Lung (tissue), 12 donors: ENCODE measurements around the gene ZFP1. TPM values are rescaled to one million over a fixed set of nuclear protein-coding genes. Genes with fewer than 3 reads are reported as not detected.

Experiments
- ATAC-seq: fragments of 200-7000 bp; cut with Tn5 transposase; one replicate; pipeline ENCODE4 v1.9.1; 2020; ENCODE audit warnings: moderate number of reproducible peaks; ENCODE audit not compliant: insufficient read depth, low FRiP score
- DNase-seq, 3 donors: peaks; one replicate each; pipeline ENCODE4 v3.0.0-alpha.2; 2013 to 2017
- H3K27ac ChIP-seq, 2 donors: one replicate each; pipeline ENCODE4 v1.5.1; 2013; ENCODE audit warnings: mild to moderate bottlenecking in 2 of 2, moderate library complexity in 2 of 2, control low read depth in 1 of 2, inconsistent platforms in 1 of 2, low read depth in 1 of 2, low read length in 1 of 2
- H3K27me3 ChIP-seq, 3 donors: one replicate each; pipeline ENCODE4 v1.5.1; 2013; ENCODE audit warnings: low read length in 2 of 3; ENCODE audit not compliant: control insufficient read depth in 3 of 3, insufficient read depth in 3 of 3
- H3K36me3 ChIP-seq, 4 donors: one replicate each; pipeline ENCODE4 v1.5.1; 2013; ENCODE audit warnings: low read length in 4 of 4, mild to moderate bottlenecking in 1 of 4, moderate library complexity in 1 of 4; ENCODE audit not compliant: control insufficient read depth in 4 of 4, insufficient read depth in 4 of 4
- H3K4me1 ChIP-seq, 5 donors: one replicate each; pipeline ENCODE4 v1.5.1; 2013; ENCODE audit warnings: low read length in 5 of 5, mild to moderate bottlenecking in 2 of 5, moderate library complexity in 1 of 5; ENCODE audit not compliant: control insufficient read depth in 5 of 5, insufficient read depth in 5 of 5
- H3K4me3 ChIP-seq: one replicate; pipeline ENCODE4 v1.5.1; 2013; ENCODE audit warnings: mild to moderate bottlenecking, control low read depth, moderate library complexity
- H3K9ac ChIP-seq, 2 donors: one replicate each; pipeline ENCODE4 v1.5.1; 2013; ENCODE audit warnings: low read length in 2 of 2, control low read depth in 1 of 2; ENCODE audit not compliant: insufficient read depth in 1 of 2
- H3K9me3 ChIP-seq, 4 donors: one replicate each; pipeline ENCODE4 v1.5.1; 2013; ENCODE audit warnings: low read length in 3 of 4, mild to moderate bottlenecking in 1 of 4, moderate library complexity in 1 of 4; ENCODE audit not compliant: control insufficient read depth in 4 of 4, insufficient read depth in 3 of 4
- CTCF ChIP-seq: IDR thresholded peaks from 2 replicates; pipeline ENCODE4 v1.5.1; 2012; ENCODE audit warnings: mild to moderate bottlenecking; ENCODE audit errors: control extremely low read depth, extremely low read depth
- WGBS, 2 donors: extraction: QIAGEN DNeasy Blood & Tissue Kit; methylation state at CpG; one replicate each; pipeline ENCODE4 v1.1.7; 2013; 5-methylcytosine and 5-hydroxymethylcytosine counted together
- polyA plus RNA-seq, 2 donors: library from polyadenylated mRNA; stranded (reverse); fragments of 200-250 nt; gene quantifications; one replicate each; pipeline ENCODE4 v1.2.1, GENCODE V29; 2013
- total RNA-seq, 2 donors: library from RNA; depleted of rRNA in 1 of 2; stranded (reverse); fragments of >200 nt in 1 of 2; gene quantifications; one replicate each; pipeline ENCODE4 v1.2.1, GENCODE V29; 2014 to 2021
- donor health status: control.
- donor health status: control.
- donor health status: Bipolar disorder and iron deficiency.
- donor health status: healthy.
- donor health status: DM: yes; HTN: yes; CAD: no.

Gene ZFP1
- total and polyA plus RNA-seq, 4 donors: 3.3 to 18.4 (median 6.1) TPM

GRCh38 chr16:75206749-75207451 is 58.6 kb downstream of the ZFP1 start, which contains the start of gene CTRB2:
TSS of gene CTRB2 (minus strand) at chr16:75207161. CDS start at chr16:75207141, 20 bp downstream.
- no peak for ATAC-seq
- WGBS, 2 donors: 89 to 91% methylated on average over 24 of the region's 24 CpGs
- Histone ChIP-seq H3K36me3 (no peaks in the 10 kb centered on the region), H3K9ac (no peak within 1 kb of the TSS), H3K4me3 (no peak within 1 kb of the TSS), H3K27me3 (no peaks in the 10 kb centered on the region), H3K27ac (no peak within 1 kb of the TSS), H3K4me1 (no peaks in the 10 kb centered on the region), H3K9me3 (no peaks in the 10 kb centered on the region)
- no peak for DNase-seq
- no peak for TF ChIP-seq CTCF

GRCh38 chr16:75207831-75208230 is 59.5 kb downstream of the ZFP1 start:
- no peaks in the 10 kb centered on the region for H3K27me3 ChIP-seq
- WGBS, 2 donors: 86 to 90% methylated on average over 11 of the region's 11 CpGs
- no peaks in the 10 kb centered on the region for H3K4me1 ChIP-seq
- H3K9ac ChIP-seq: no peak overlapping the region
- H3K36me3 ChIP-seq: no peaks in the 10 kb centered on the region
- no peak overlapping the region for H3K27ac ChIP-seq
- ATAC-seq (no peak), DNase-seq (no peak)
- no peaks in the 10 kb centered on the region for H3K9me3 ChIP-seq
- H3K4me3 ChIP-seq: no peak overlapping the region
- no peak for TF ChIP-seq CTCF

- Histone ChIP-seq H3K9ac (no peak overlapping the region), H3K27ac (no peak overlapping the region), H3K36me3 (no peaks in the 10 kb centered on the region), H3K4me3 (no peak overlapping the region), H3K27me3 (no peaks in the 10 kb centered on the region), H3K9me3 (no peaks in the 10 kb centered on the region), H3K4me1 (no peaks in the 10 kb centered on the region)
- no peak for ATAC-seq
- TF ChIP-seq CTCF: no peak
- 75 to 77% methylated on average over 13 of the region's 13 CpGs for WGBS, 2 donors
- DNase-seq: no peak
Measured at GRCh38 chr16:75208242-75208825, 60.0 kb downstream of the ZFP1 start.
